COLO829 (cell line): Measurements from ENCODE around the gene CTSG.
"Not testable (repeated sequence)": the region's sequence is repeated elsewhere in the genome, so short reads cannot be mapped to it uniquely, and the experiment has no call there.

Experiments
- DNase-seq: peaks from one replicate; pipeline ENCODE4 v3.0.0; 2012; ENCODE audit warnings: low spot score

Gene CTSG

GRCh38 chr14:24576182-24576581, at the start of gene CTSG:
Gene CTSG (minus strand): TSS chr14:24576250. CDS start chr14:24576223, 27 bp downstream.
- no peak for DNase-seq

- DNase-seq, result no peak
Observed at GRCh38 chr14:24613747-24614146, 37.7 kb upstream of the CTSG start.

- peak; percentile 23 for DNase-seq
Observed at GRCh38 chr14:24613241-24613640, 37.2 kb upstream of the CTSG start.

GRCh38 chr14:24612196-24612595, 36.1 kb upstream of the CTSG start:
- DNase-seq, result no peak

GRCh38 chr14:24609655-24610344, 33.8 kb upstream of the CTSG start, which contains the start of gene GZMH:
Gene GZMH (minus strand): TSS chr14:24609685. CDS start chr14:24609613, 72 bp downstream.
- DNase-seq, result no peak

GRCh38 chr14:24607635-24608514, 31.8 kb upstream of the CTSG start:
- DNase-seq, result no peak

- DNase-seq, result no peak
Observed at GRCh38 chr14:24607081-24607480, 31.0 kb upstream of the CTSG start.

GRCh38 chr14:24606297-24606696, 30.2 kb upstream of the CTSG start:
- DNase-seq, result no peak

- no peak for DNase-seq
Observed at GRCh38 chr14:24605435-24606190, 29.6 kb upstream of the CTSG start.

GRCh38 chr14:24597403-24597802, 21.4 kb upstream of the CTSG start:
- DNase-seq, result no peak

- DNase-seq, result peak; percentile 86
Observed at GRCh38 chr14:24595073-24595808, 19.2 kb upstream of the CTSG start.

GRCh38 chr14:24591004-24591403, 15.0 kb upstream of the CTSG start:
- DNase-seq, result not testable (repeated sequence)

- DNase-seq, result not testable (repeated sequence)
Observed at GRCh38 chr14:24584402-24584801, 8.4 kb upstream of the CTSG start.

- no peak for DNase-seq
Observed at GRCh38 chr14:24578558-24578957, 2.5 kb upstream of the CTSG start.

GRCh38 chr14:24576771-24577170, 721 bp upstream of the CTSG start:
- no peak for DNase-seq

- no peak for DNase-seq
Observed at GRCh38 chr14:24574206-24574774, 1.8 kb downstream of the CTSG start.

- no peak for DNase-seq
Observed at GRCh38 chr14:24566318-24566717, 9.7 kb downstream of the CTSG start.

- DNase-seq, result peak; percentile 75
Observed at GRCh38 chr14:24565766-24566165, 10.3 kb downstream of the CTSG start.

- DNase-seq, result no peak
Observed at GRCh38 chr14:24563505-24563904, 12.5 kb downstream of the CTSG start.

- DNase-seq, result no peak
Observed at GRCh38 chr14:24556756-24557155, 19.3 kb downstream of the CTSG start.

- DNase-seq, result not testable (repeated sequence)
Observed at GRCh38 chr14:24549064-24549463, 27.0 kb downstream of the CTSG start.
